CD14-positive monocyte (primary cell): ENCODE results near the gene CPEB3. TPM values are rescaled to one million over a fixed set of nuclear protein-coding genes. Genes with fewer than 3 reads are reported as not detected.

Source experiments
- DNase-seq, 3 donors: peaks; one replicate each; pipeline ENCODE4 v3.0.0-alpha.2; 2011 to 2022
- H2AFZ ChIP-seq: 2 replicates; pipeline ENCODE4 v1.6.0; 2012; ENCODE audit warnings: mild to moderate bottlenecking, low read depth, low read length, inconsistent platforms; ENCODE audit not compliant: insufficient read depth, poor library complexity, severe bottlenecking
- H3K27ac ChIP-seq, 2 donors: 1 replicate in 1 of 2; 2 replicates in 1 of 2; pipeline ENCODE4 v1.5.1; 2012 to 2013; ENCODE audit warnings: low read length in 2 of 2, control low read depth in 1 of 2, inconsistent platforms in 1 of 2, low read depth in 1 of 2, mild to moderate bottlenecking in 1 of 2
- H3K27me3 ChIP-seq, 2 donors: one replicate each; pipeline versions ENCODE4 v1.6.0 to v1.6.1; 2011 to 2013; ENCODE audit warnings: low read length in 2 of 2; ENCODE audit not compliant: control insufficient read depth in 2 of 2, insufficient read depth in 2 of 2
- H3K36me3 ChIP-seq, 2 donors: replicated peaks in 1 of 2; 1 replicate in 1 of 2; 2 replicates in 1 of 2; pipeline versions ENCODE4 v1.5.1 to v1.6.1; 2012 to 2013; ENCODE audit warnings: low read length in 2 of 2, control low read depth in 1 of 2, inconsistent platforms in 1 of 2, mild to moderate bottlenecking in 1 of 2; ENCODE audit not compliant: insufficient read depth in 2 of 2, control insufficient read depth in 1 of 2
- H3K4me1 ChIP-seq, 2 donors: 1 replicate in 1 of 2; 2 replicates in 1 of 2; pipeline versions ENCODE4 v1.5.1 to v1.6.1; 2012 to 2013; ENCODE audit warnings: low read length in 2 of 2, control low read depth in 1 of 2, inconsistent platforms in 1 of 2, mild to moderate bottlenecking in 1 of 2, moderate library complexity in 1 of 2; ENCODE audit not compliant: insufficient read depth in 2 of 2, control insufficient read depth in 1 of 2
- H3K4me2 ChIP-seq: replicated peaks from 2 replicates; pipeline ENCODE3; 2012; ENCODE audit warnings: low read length, moderate library complexity, mild to moderate bottlenecking; ENCODE audit not compliant: poor library complexity, severe bottlenecking; ENCODE audit errors: extremely low read depth
- H3K4me3 ChIP-seq, 3 experiments: fragments of 200-600 bp in 1 of 3; sonication (generic) in 1 of 3; replicated peaks in 1 of 3; 1 replicate in 2 of 3; 2 replicates in 1 of 3; pipeline ENCODE4 v1.5.1; 2011 to 2013; ENCODE audit warnings: low read length in 3 of 3, mild to moderate bottlenecking in 3 of 3, control low read depth in 2 of 3, low read depth in 2 of 3, inconsistent platforms in 1 of 3, moderate library complexity in 1 of 3
- H3K79me2 ChIP-seq: 2 replicates; pipeline ENCODE4 v1.6.0; 2012; ENCODE audit warnings: mild to moderate bottlenecking, control low read depth, inconsistent platforms, low read length, moderate library complexity; ENCODE audit not compliant: insufficient read depth
- H3K9ac ChIP-seq: 2 replicates; pipeline ENCODE4 v1.6.0; 2017; ENCODE audit warnings: low read length, mild to moderate bottlenecking; ENCODE audit not compliant: insufficient read depth, poor library complexity, severe bottlenecking
- H3K9me3 ChIP-seq, 2 donors: replicated peaks in 1 of 2; 1 replicate in 1 of 2; 2 replicates in 1 of 2; pipeline versions ENCODE4 v1.5.1 to v1.6.1; 2012 to 2013; ENCODE audit warnings: low read length in 2 of 2, control low read depth in 1 of 2; ENCODE audit not compliant: control insufficient read depth in 1 of 2, insufficient read depth in 1 of 2
- H4K20me1 ChIP-seq: 2 replicates; pipeline ENCODE4 v1.6.0; 2012; ENCODE audit warnings: mild to moderate bottlenecking, low read length, control low read depth, moderate library complexity; ENCODE audit not compliant: insufficient read depth
- H3K27ac Mint-ChIP-seq, 7 donors: one replicate each; pipeline ENCODE4 v1.8.0; 2020; ENCODE audit warnings: mild to moderate bottlenecking in 7 of 7, mixed read lengths in 7 of 7, moderate library complexity in 6 of 7, inconsistent platforms in 2 of 7
- H3K27me3 Mint-ChIP-seq, 3 donors: one replicate each; pipeline ENCODE4 v1.8.0; 2021 to 2022; ENCODE audit warnings: low read depth in 3 of 3, mild to moderate bottlenecking in 3 of 3, mixed read lengths in 3 of 3, moderate library complexity in 3 of 3, inconsistent platforms in 1 of 3
- H3K36me3 Mint-ChIP-seq, 2 donors: one replicate each; pipeline ENCODE4 v1.8.0; 2020; ENCODE audit warnings: mixed read lengths in 2 of 2, inconsistent platforms in 1 of 2, mild to moderate bottlenecking in 1 of 2
- H3K4me1 Mint-ChIP-seq: one replicate; pipeline ENCODE4 v1.8.0; 2020; ENCODE audit warnings: mild to moderate bottlenecking, mixed read lengths
- H3K4me3 Mint-ChIP-seq, 2 donors: one replicate each; pipeline ENCODE4 v1.8.0; 2020; ENCODE audit warnings: mild to moderate bottlenecking in 2 of 2, mixed read lengths in 2 of 2, moderate library complexity in 1 of 2
- H3K9me3 Mint-ChIP-seq, 7 donors: one replicate each; pipeline ENCODE4 v1.8.0; 2020 to 2022; ENCODE audit warnings: mixed read lengths in 7 of 7, mild to moderate bottlenecking in 6 of 7, moderate library complexity in 6 of 7, inconsistent platforms in 2 of 7
- CTCF ChIP-seq: fragments of 200-600 bp; IDR thresholded peaks from one replicate; pipeline ENCODE4 v1.8.0; 2022; ENCODE audit warnings: antibody characterized with exemption, mild to moderate bottlenecking
- WGBS: methylation state at CpG from one replicate; pipeline ENCODE4 v1.1.5; 2013; ENCODE audit warnings: missing lambda C conversion rate; ENCODE audit not compliant: insufficient coverage; 5-methylcytosine and 5-hydroxymethylcytosine counted together
- intact Hi-C, 2 donors: fragments of 100-400 bp; cut with micrococcal nuclease; formaldehyde crosslinking; loops; one replicate each; pipeline versions ENCODE4 v1.15.0 to v1.15.1; 2023
- polyA plus RNA-seq, 3 donors: library from polyadenylated mRNA; depleted of rRNA in 1 of 3; unstranded in 2 of 3; stranded (reverse) in 1 of 3; fragments of 300-500 nt in 2 of 3; fragments of >200 nt in 1 of 3; fragmentation: Illumina TruSeq in 2 of 3; gene quantifications; 1 replicate in 2 of 3; 2 replicates in 1 of 3; pipeline ENCODE4 v1.2.3, GENCODE V29; 2012 to 2021

The CPEB3 gene
- polyA plus RNA-seq, 3 donors = 1.8 to 2.9 (median 2.1) TPM

- WGBS = 29% methylated on average over 1 of the region's 2 CpGs
- Histone ChIP-seq H3K36me3 (peaks cover 0 to 6% of the 10 kb centered on the region in 2 donors), H3K79me2 (peaks cover 5% of the 10 kb centered on the region), H3K9me3 (no peaks in the 10 kb centered on the region), H3K27ac (no peak overlapping the region), H3K4me1 (peaks cover 7 to 9% of the 10 kb centered on the region in 2 donors), H3K4me2 (no peak overlapping the region), H2AFZ (no peak overlapping the region), H4K20me1 (peaks cover 49% of the 10 kb centered on the region), H3K27me3 (no peaks in the 10 kb centered on the region), H3K9ac (no peak overlapping the region), H3K4me3 (no peak overlapping the region)
- no peaks in the 10 kb centered on the region for H3K27me3 Mint-ChIP-seq
- DNase-seq = no peak
- peaks cover 20% of the 10 kb centered on the region in 2 donors for H3K36me3 Mint-ChIP-seq
- H3K4me1 Mint-ChIP-seq = peaks cover 13% of the 10 kb centered on the region
- no peak for TF ChIP-seq CTCF
- H3K27ac Mint-ChIP-seq = no peak overlapping the region
- peaks cover 0 to 4% (median 0%) of the 10 kb centered on the region in 7 donors for H3K9me3 Mint-ChIP-seq
- intact Hi-C loops = no loop called here
- no peak overlapping the region for H3K4me3 Mint-ChIP-seq
Measured at GRCh38 chr10:92126100-92126650, 164.7 kb downstream of the CPEB3 start.

- Histone ChIP-seq H3K4me3 (no peak overlapping the region), H3K9ac (no peak overlapping the region), H3K36me3 (peaks cover 0 to 6% of the 10 kb centered on the region in 2 donors), H3K4me2 (no peak overlapping the region), H2AFZ (no peak overlapping the region), H3K79me2 (peaks cover 5% of the 10 kb centered on the region), H3K27me3 (no peaks in the 10 kb centered on the region), H3K9me3 (no peaks in the 10 kb centered on the region), H4K20me1 (peaks cover 43% of the 10 kb centered on the region), H3K27ac (peak overlapping the region in 1 of 2 donors; percentile 32), H3K4me1 (peaks cover 7 to 9% of the 10 kb centered on the region in 2 donors)
- Mint-ChIP-seq H3K27me3 (no peaks in the 10 kb centered on the region), H3K36me3 (peaks cover 17 to 20% of the 10 kb centered on the region in 2 donors), H3K27ac (peak overlapping the region in 2 of 7 donors; percentile 25 to 26), H3K4me1 (peaks cover 13% of the 10 kb centered on the region), H3K9me3 (peaks cover 0 to 4% (median 0%) of the 10 kb centered on the region in 7 donors), H3K4me3 (no peak overlapping the region)
- no peak for TF ChIP-seq CTCF
- intact Hi-C loops = no loop called here
- no peak for DNase-seq
Measured at GRCh38 chr10:92125144-92125543, 165.7 kb downstream of the CPEB3 start.
